NCI-H2196 treated with DMSO at 0.1 percent for 48 hours (cell line): ENCODE data around the gene SMARCC2.

ENCODE experiments used
- DNase-seq: peaks from one replicate; lab custom pipeline; 2025; ENCODE audit not compliant: unreplicated experiment; lab: John Stamatoyannopoulos, UW

The SMARCC2 gene

DNA sequence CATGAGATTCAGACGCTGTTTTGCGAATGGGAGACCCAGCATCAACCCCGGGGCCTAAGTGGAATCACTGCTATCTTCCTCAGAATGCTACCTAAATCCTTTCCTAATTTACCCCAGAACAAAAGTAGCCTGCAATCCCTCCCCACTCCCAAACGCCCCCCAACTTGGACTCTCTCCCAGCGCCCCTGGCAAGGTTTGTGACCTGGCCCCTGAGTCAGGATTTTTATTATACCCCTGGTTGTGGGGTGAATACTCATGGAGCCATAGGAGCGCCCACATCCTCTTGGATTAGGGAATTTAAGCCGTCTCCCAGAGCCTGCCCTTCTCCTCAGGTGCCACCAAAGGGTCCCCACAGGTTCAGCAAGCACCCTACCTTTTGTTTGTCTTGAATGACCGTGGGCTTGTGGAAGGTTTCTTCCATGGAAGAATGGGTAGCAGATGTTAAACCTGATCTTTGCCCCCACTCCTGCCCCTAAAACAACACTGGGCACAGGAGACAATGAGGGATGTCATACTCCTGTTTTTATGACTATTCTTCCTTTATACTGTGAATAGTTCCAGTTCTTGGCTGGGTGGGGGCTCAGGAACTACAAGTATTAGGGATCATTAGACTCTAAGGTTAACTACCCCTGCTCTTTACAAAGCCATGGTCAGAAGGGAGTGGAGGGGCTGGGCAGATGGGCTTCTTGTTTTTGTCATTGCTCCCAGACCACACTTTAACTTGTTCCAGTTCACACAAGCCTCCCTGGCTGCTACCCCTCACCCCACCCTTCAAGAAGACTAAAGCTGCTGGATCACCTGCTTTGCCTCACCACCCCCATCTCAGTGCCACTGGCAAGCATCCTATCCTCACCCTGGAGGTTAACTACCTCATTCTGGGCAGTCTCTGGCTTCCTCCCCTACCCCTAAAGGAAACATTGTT is 36.3 kb downstream of the SMARCC2 start:
- no peak for DNase-seq

DNA sequence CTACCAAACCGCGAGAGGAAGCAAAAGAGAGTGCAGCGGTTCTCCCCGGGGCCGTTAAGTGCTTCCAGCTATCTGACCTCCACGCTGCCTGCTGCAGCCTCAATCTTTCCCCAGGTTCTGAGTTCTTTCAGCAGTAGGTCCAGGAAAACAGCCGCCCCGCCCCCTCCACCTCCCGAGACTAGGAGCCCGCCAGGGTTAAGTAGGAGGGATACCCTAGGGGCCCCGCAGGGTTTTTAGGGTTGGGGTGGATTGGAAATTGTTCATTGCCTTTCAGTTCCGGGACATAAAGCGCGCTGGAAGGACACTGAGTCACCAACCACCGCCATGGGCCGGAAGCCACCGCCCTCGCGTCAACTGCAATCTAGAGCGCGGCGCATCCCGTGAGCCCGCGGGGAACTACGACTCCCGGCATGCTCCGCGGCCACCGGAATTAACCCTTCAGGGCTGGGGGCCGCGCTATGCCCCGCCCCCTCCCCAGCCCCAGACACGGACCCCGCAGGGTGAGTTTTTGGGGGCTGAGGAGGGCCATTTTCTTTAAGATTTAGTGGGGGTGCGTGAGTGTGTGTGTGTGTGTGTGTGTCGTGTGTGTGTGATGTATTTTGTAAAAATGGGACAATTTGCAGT is 37.0 kb downstream of the SMARCC2 start, which contains the start of gene MYL6B:
TSS of gene MYL6B (plus strand) at position 456 of the 624 bp plus-strand sequence. CDS start 1,332 bp downstream, outside the sequence.
- peak; percentile 86 for DNase-seq

DNA sequence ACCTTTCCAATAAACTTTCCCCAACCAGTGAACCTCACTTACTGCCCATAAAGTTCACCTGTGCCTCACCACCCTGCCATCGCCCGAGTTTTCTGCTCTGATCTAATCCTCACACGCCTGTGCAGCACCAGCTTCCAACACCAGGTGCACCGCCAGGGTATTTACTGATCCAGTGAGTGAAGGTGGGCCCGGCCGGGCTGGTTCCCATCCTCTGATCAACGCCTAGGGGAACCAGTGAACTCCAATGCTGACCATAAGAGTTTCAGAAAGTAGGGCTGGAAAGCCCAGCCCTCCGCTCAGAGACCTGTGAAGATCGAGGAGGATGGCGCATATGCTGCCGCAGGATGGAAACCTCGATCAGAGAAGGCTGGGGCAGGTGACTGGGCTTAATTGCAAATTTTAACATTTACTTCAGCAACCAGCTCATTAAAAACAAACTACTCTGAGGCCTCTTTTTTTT is 37.6 kb downstream of the SMARCC2 start:
- peak; percentile 17 for DNase-seq

DNA sequence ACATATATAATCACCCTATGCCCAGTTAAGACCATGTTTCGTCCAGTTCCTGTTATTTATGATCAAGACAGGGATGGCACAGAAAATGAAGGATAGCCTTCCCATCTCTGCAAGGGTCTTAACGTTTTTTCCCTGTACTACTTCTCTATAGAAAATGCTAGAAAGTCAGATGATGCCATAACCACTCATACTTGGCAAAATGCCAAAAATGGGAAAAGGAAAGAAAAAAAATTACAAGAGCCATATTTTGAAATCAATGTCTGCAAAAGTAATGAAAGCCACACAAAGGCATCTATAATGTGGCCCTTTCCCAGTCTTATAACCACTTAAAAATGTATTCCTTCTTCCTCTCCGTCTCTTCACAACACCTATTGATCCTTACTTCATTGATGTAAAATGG is 38.7 kb downstream of the SMARCC2 start:
- no peak for DNase-seq

DNA sequence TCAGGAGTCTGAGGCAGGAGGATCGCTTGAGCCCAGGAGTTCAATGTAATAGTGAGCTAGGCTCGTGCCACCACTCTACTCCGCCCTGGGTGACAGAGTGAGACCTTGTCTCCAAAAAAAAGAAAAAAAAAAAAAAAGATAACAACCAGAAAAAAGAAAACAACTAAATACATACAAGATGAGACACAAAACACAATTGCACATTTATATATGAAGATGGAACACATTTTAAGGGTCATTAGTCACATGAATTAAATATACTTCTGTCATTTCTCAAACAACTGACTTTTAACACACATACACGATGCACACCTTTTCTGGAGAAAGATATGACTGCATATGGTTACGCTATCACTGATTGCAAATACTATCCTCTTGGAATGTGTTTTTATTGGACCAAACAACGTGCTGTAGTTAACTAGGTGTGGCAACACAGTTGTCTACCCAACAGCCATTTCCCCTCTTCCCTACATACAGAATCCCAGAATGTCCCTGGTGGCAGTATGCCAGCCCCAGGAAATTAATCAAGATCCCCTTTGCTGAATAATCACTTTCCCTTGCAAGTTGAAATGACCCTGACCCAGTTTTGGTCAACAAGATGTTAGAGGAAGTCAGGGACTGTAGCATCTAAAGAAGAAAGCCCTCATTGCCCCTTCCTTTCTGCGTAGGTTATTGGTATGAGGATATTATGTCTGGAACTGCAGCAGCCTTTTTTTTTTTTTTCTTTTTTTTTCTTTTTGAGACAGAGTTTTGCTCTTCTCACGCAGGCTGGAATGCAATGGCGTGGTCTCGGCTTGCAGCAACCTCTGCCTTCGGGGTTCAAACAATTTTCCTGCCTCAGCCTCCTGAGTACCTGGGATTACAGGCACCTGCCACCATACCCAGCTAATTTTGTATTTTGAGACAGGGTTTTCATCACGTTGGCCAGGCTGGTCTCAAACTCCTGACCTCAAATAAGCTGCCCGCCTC is 42.5 kb downstream of the SMARCC2 start:
- no peak for DNase-seq

DNA sequence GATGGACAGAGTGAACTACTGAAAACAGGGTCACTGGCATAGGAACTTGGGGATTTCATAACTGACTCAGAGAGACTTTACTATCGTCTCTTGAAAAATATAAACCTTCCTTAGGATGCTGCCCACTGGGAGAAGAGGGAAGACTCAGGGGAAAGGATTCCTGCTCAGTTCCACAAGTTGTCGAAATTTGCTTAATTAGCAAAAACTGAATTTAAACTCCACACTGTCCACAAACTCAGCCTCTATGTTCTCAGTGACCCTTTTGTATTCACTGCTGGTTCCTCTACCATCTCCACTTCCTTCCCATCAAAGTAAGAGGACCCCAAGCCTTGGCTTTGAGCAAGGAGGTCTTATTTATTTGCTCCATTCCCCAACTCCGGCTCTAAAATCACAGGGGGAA is 44.1 kb downstream of the SMARCC2 start:
- DNase-seq: no peak

DNA sequence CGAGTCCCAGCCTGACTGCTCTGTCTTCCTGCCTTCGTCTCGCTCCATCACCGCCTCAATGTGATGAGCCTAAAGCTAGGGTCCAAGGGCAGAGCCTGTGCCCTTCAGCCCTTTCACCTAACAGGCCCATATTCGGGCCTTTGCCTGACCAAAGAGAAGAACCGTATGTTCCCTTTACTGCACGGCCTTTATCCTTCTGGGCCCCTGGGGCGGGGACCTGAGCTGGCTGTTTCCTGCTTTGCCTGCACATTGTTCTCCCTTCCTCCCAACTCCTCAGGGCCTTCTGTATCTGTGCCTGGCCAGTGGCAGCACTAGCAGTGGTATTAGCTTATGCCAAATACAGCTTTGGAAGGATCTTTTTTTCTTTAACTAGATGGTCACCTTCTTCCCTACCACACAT is 45.4 kb downstream of the SMARCC2 start:
- no peak for DNase-seq

DNA sequence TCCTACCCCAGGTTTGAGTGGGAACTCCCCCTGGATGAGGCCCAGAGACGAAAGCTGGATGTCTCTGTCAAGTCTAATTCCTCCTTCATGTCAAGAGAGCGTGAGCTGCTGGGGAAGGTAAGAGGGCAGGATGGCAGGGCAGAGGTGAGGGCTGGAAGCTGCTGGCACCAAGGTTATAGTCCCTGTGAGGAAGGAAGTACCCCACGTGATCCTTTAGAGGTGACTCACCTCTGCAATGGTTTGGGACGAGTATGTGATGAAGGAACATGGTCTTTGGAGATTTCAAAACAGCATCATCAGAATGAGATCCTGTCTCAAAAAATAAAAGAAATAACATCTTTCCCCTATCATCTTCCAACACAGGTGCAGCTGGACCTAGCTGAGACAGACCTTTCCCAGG is 46.1 kb downstream of the SMARCC2 start:
- DNase-seq: no peak

DNA sequence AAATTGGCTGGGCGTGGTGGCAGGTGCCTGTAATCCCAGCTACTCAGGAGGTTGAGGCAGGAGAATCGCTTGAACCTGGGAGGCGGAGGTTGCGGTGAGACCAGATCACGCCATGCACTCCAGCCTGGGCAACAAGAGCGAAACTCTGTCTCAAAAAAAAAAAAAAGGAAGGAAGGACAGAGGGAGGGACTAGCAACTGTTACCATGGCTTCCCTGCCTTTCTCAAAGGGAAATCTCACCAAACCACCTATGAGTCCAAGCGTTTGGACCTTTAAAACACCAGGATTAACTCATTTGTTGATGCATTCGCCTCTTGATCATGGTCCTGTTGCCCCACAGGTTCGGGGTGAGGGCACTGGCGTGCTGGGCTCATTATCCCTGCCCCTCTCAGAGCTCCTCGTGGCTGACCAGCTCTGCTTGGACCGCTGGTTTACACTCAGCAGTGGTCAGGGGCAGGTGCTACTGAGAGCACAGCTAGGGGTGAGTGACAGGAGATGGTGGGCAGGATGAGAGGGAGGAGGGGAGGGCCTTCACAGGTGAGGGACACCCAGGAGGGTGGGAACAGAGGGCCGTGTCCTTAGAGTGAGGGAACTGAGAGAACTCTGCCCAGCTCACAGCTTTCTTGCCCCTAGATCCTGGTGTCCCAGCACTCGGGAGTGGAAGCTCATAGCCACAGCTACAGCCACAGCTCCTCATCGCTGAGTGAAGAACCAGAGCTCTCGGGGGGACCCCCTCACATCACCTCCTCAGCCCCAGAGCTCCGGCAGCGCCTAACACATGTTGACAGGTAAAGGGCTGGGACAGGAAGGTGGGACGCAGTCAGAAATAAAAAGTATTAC is 47.1 kb downstream of the SMARCC2 start:
- DNase-seq: no peak

DNA sequence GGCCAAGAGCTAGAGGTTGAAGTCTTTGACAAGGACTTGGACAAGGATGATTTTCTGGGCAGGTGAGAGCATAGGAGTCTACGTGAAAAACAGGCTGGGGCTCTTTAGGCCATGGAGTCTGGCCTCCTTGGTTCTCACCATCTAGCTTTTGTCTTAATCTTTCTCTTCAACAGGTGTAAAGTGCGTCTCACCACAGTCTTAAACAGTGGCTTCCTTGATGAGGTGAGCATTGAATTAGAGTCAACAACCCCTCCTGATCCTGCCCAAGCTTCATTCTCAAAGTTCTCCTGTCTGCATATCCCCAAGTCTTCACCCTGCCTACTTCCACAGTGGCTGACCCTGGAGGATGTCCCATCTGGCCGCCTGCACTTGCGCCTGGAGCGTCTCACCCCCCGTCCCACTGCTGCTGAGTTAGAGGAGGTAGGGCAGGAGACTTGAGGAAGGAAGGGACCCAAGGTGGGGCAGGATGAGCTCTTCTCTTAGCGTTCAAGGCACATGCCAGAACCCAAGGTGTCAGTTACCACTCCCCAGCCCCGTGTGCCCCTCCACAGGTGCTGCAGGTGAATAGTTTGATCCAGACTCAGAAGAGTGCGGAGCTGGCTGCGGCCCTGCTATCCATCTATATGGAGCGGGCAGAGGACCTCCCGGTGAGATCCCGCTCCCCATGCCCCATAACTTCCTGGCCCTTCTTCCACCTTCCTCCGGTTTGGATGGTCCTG is 51.3 kb downstream of the SMARCC2 start:
- no peak for DNase-seq

DNA sequence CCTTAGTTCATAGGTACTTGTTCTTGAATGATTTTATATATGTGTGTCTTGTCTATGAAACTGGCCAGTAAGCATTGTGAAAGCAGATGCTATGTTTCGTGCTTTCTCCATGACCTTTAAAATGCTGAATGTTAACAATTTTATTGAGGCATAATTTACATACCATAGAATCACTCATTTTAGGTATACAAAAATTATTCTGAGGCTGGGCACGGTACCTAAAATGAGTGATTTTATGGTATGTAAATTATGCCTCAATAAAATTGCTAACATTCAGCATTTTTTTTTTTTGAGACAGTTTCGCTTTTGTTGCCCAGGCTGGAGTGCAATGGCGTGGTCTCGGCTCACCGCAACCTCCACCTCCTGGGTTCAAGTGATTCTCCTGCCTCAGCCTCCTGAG is 54.4 kb downstream of the SMARCC2 start:
- no peak for DNase-seq

DNA sequence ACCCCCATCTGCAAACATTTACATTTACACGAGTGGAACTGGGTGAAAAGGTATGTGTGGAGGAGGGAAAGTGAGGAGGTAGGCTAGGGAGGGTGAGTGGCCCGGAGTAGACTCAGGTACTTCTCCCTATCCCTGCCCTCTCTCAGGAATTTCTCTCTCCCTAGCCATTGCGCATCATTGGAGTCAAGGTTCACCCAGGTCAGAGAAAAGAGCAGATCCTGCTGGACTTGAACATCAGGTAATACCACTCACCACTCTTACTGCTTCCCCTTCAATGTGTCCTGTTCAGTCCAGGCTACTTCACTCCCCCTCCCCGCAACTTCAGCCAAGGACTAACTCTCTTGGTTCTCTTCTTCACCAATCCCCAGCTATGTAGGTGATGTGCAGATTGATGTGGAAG is 58.4 kb downstream of the SMARCC2 start:
- no peak for DNase-seq

DNA sequence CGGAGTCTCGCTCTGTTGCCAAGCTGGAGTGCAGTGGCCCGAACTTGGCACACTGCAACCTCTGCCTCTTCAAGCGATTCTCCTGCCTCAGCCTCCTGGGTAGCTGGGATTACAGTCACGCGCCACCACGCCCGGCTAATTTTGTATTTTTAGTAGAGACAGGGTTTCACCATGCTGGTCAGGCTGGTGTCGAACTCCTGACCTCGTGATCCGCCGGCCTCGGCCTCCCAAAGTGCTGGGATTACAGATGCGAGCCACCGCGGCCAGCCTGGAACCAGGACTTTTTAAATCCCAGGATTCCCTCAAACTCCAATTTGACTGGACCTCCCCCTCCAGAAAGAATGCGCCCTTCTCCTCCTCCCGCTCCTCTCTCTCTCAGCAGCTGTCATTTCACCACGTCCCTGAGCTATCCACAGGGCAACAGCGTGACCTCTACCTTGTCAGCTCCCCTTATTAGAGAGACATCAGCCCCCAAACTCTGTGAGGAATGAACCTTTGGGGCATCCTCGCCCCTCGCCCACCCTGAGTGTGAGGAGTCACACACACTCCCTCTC is 59.3 kb downstream of the SMARCC2 start:
- no peak for DNase-seq

DNA sequence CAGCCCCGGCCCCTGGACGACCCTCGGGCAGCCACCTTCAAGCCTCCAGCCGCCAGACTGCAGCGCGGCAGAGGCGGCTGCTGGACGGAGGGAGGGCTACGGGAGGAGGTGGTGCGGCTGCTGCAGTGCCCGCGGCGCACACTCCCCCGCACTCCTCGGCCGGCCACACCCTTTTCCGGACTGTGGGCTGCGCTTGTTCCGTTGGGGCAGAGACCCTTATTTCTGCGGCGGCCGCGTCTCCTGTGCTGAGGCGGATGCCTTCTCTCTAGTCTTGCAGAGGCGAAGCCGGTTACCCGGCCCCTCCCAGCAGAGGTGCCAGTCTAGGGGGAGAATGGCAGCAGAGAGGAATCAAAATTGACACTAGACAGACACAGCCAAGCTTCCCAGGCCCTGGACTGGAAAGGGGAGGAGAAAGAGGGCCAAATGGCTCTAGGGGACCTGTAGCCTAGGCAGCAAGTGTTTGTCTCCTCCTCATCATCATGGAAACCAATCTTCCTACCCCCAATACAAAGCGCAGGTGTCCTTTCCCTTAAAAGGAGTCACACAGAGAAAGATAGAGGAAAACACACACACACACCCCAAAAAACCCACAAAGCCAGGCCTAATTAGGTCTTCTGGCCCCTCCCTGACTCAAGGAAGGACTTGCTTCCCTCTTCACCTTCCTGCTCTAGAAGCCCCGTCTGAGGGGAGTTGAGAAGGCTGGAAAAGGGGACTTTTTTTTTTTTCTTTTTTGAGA is 59.9 kb downstream of the SMARCC2 start:
- no peak for DNase-seq

DNA sequence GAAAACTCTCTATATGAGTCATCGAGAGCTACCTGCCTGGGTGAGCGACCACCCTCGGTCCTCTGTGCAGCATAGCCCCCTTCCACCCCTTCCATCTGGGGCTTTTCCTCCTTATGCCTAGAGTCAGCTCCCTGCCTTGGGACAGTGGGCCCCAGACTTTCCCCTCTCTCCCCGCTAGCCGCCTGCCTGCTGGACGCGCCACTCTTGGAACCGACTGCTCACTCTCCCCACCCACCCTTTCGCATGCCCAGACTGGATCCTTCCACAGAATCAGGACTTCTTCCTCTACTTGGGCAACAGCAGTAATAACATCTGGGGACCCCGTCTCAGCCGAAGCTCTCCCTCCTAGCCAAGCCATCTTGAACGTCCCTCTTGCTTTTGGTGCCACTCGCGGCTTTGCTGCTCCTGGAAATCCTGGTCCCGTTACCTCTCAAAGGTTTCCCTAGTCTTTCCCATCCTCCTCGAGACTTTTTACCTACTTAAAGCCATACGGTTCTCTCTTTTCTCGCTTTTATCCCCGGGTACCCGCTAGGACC is 60.5 kb downstream of the SMARCC2 start:
- DNase-seq: no peak

DNA sequence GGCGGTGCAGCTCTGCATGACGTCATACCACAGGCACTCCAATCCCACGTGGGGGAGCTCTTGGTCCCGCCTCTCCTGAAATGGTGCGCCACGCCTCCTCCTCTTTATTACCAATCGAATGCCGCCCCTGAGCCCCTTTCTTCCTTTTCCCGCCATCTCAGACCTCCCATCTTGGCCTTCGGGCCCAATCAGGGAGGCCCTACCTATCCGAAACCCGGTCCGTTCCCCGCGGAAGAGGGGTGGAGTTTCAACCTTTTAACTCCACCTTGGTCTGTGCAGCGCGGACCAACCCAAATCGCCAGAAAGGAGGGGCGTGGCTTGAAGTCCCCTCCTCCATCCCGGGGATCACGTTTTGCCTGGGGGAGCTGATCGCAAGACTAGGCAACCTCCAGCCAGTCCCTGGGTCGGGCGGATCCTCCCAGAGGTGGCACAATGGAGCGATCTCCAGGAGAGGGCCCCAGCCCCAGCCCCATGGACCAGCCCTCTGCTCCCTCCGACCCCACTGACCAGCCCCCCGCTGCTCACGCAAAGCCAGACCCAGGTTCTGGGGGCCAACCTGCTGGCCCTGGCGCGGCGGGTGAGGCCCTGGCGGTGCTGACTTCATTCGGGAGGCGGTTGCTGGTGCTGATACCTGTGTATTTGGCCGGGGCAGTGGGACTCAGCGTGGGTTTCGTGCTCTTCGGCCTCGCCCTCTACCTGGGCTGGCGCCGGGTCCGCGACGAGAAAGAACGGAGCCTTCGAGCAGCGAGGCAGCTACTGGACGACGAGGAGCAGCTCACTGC is 61.2 kb downstream of the SMARCC2 start, which contains the start of gene ESYT1:
TSS of gene ESYT1 (plus strand) at position 380 of the 782 bp plus-strand sequence. CDS start at position 433, 53 bp downstream.
- DNase-seq: peak; percentile 99

DNA sequence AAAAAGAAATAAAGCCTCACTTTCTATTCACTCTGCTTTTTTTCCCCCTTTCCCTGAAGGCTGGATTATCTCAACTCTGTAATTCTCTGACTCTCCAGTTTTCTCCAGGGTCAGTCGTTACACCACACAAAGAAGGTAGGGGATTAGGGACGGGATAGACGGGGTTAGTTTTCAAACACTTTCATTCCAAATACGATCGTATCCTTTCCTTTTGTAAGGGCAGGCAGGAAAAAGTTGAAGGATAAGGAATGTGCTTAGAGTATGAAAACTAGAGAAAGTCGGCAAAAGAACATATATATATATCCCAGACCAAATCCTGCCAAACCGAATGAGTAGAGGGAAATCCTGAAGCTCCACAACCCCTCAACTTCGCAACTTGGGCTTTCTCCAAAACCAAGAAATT is 61.8 kb downstream of the SMARCC2 start:
- DNase-seq: no peak
